Measurements from ENCODE around the gene CDKN2AIP. TPM values are rescaled to one million over a fixed set of nuclear protein-coding genes. Genes with fewer than 3 reads are reported as not detected.

The CDKN2AIP gene
- total RNA-seq, 4 donors from 2014 or later = 17.1 to 24.4 (median 22.7) TPM

- no peak for TF ChIP-seq CTCF (IDR thresholded peaks at IDR 0.05; ENCODE audit: low read depth)
These were observed 30.9 kb upstream of the CDKN2AIP start for GRCh38 chr4:183413234-183414200.

- no peak for TF ChIP-seq CTCF (IDR thresholded peaks at IDR 0.05; ENCODE audit: low read depth)
These were observed 27.3 kb upstream of the CDKN2AIP start for GRCh38 chr4:183416879-183417755.

GRCh38 chr4:183422962-183423631, 21.3 kb upstream of the CDKN2AIP start:
- no peak for TF ChIP-seq CTCF (IDR thresholded peaks at IDR 0.05; ENCODE audit: low read depth)

- TF ChIP-seq CTCF (IDR thresholded peaks at IDR 0.05; ENCODE audit: low read depth) = no peak
These were observed 20.2 kb upstream of the CDKN2AIP start for GRCh38 chr4:183424109-183424744.

- TF ChIP-seq CTCF (IDR thresholded peaks at IDR 0.05; ENCODE audit: low read depth) = no peak
These were observed 17.9 kb upstream of the CDKN2AIP start for GRCh38 chr4:183426507-183426906.

GRCh38 chr4:183429489-183429888, 14.9 kb upstream of the CDKN2AIP start:
- TF ChIP-seq CTCF (IDR thresholded peaks at IDR 0.05; ENCODE audit: low read depth) = no peak

Measured in subcutaneous adipose tissue (tissue), 4 donors.